Astrocyte (in vitro differentiated cells and primary cell): ENCODE results near the gene GMDS. TPM values are rescaled to one million over a fixed set of nuclear protein-coding genes. Genes with fewer than 3 reads are reported as not detected.

Experiments
- DNase-seq: peaks from one replicate; pipeline ENCODE4 v3.0.0-alpha.2; 2010; ENCODE audit warnings: low read depth
- FAIRE-seq: peaks from 2 replicates; lab custom pipeline; 2011; peaks lifted over from hg19 to GRCh38; lab: Jason Lieb, UNC
- H2AFZ ChIP-seq: 2 replicates; pipeline ENCODE4 v1.6.0; 2012; ENCODE audit warnings: low read depth, low read length, inconsistent platforms
- H3K27ac ChIP-seq: 2 replicates; pipeline ENCODE4 v1.5.1; 2011; ENCODE audit warnings: low read depth, low read length, inconsistent platforms
- H3K27me3 ChIP-seq: 2 replicates; pipeline ENCODE4 v1.6.0; 2011; ENCODE audit warnings: low read length, inconsistent platforms; ENCODE audit not compliant: insufficient read depth
- H3K36me3 ChIP-seq: 2 replicates; pipeline ENCODE4 v1.5.1; 2011; ENCODE audit warnings: low read length, inconsistent platforms; ENCODE audit not compliant: insufficient read depth
- H3K4me1 ChIP-seq: 2 replicates; pipeline ENCODE4 v1.5.1; 2011; ENCODE audit warnings: low read length, inconsistent platforms; ENCODE audit not compliant: insufficient read depth
- H3K4me2 ChIP-seq: 2 replicates; pipeline ENCODE4 v1.6.0; 2012; ENCODE audit warnings: low read length, inconsistent platforms
- H3K4me3 ChIP-seq: 2 replicates; pipeline ENCODE4 v1.5.1; 2011; ENCODE audit warnings: low read depth, mild to moderate bottlenecking, low read length, inconsistent platforms; ENCODE audit not compliant: insufficient read depth
- H3K79me2 ChIP-seq: 2 replicates; pipeline ENCODE4 v1.6.0; 2012; ENCODE audit warnings: mild to moderate bottlenecking, low read length, inconsistent platforms; ENCODE audit not compliant: insufficient read depth
- H3K9ac ChIP-seq: 2 replicates; pipeline ENCODE4 v1.6.0; 2012; ENCODE audit warnings: mild to moderate bottlenecking, low read length, inconsistent platforms
- H3K9me3 ChIP-seq: 2 replicates; pipeline ENCODE4 v1.5.1; 2012; ENCODE audit warnings: low read depth, mild to moderate bottlenecking, low read length, inconsistent platforms; ENCODE audit not compliant: insufficient read depth
- H4K20me1 ChIP-seq: 2 replicates; pipeline ENCODE4 v1.6.0; 2012; ENCODE audit warnings: low read length, inconsistent platforms; ENCODE audit not compliant: insufficient read depth
- H3K27ac Mint-ChIP-seq: one replicate; pipeline ENCODE4 v1.8.0; 2021; ENCODE audit warnings: mild to moderate bottlenecking, mixed read lengths; ENCODE audit not compliant: unreplicated experiment
- H3K27me3 Mint-ChIP-seq: one replicate; pipeline ENCODE4 v1.8.0; 2021; ENCODE audit warnings: low read depth, mixed read lengths; ENCODE audit not compliant: unreplicated experiment
- H3K36me3 Mint-ChIP-seq: one replicate; pipeline ENCODE4 v1.8.0; 2021; ENCODE audit warnings: low read depth, mixed read lengths; ENCODE audit not compliant: unreplicated experiment
- H3K4me1 Mint-ChIP-seq: one replicate; pipeline ENCODE4 v1.8.0; 2021; ENCODE audit warnings: low read depth, mixed read lengths; ENCODE audit not compliant: unreplicated experiment
- H3K4me3 Mint-ChIP-seq: one replicate; pipeline ENCODE4 v1.8.0; 2021; ENCODE audit warnings: mild to moderate bottlenecking, moderate library complexity, mixed read lengths; ENCODE audit not compliant: unreplicated experiment
- H3K9me3 Mint-ChIP-seq: one replicate; pipeline ENCODE4 v1.8.0; 2021; ENCODE audit warnings: mild to moderate bottlenecking, mixed read lengths; ENCODE audit not compliant: unreplicated experiment
- CTCF ChIP-seq: IDR thresholded peaks from 2 replicates; pipeline ENCODE4 v1.5.1; 2011; ENCODE audit warnings: low read depth, mild to moderate bottlenecking, inconsistent platforms, low read length, moderate library complexity; ENCODE audit not compliant: insufficient read depth
- EZH2 ChIP-seq: IDR thresholded peaks from 2 replicates; pipeline ENCODE4 v1.6.1; 2012; ENCODE audit warnings: mild to moderate bottlenecking, low read length, inconsistent platforms; ENCODE audit not compliant: insufficient read depth
- total RNA-seq: library from RNA; stranded (reverse); gene quantifications from 2 replicates; pipeline ENCODE4 v1.2.1, GENCODE V29; 2021

GMDS gene
- total RNA-seq, 1 donor from 2014 or later, result 9.4 TPM

- H3K79me2 ChIP-seq, result no peaks in the 10 kb centered on the region
- no peak overlapping the region for H2AFZ ChIP-seq
- Mint-ChIP-seq H3K36me3 (no peaks in the 10 kb centered on the region), H3K27ac (no peak overlapping the region), H3K9me3 (peaks cover 6% of the 10 kb centered on the region), H3K4me1 (peaks cover 14% of the 10 kb centered on the region), H3K27me3 (no peaks in the 10 kb centered on the region), H3K4me3 (no peak overlapping the region)
- TF ChIP-seq EZH2 (no peak), CTCF (no peak)
- peaks cover 12% of the 10 kb centered on the region for H3K4me1 ChIP-seq
- no peak overlapping the region for H3K4me2 ChIP-seq
- no peaks in the 10 kb centered on the region for H4K20me1 ChIP-seq
- no peak overlapping the region for H3K9ac ChIP-seq
- H3K4me3 ChIP-seq, result no peak overlapping the region
- no peaks in the 10 kb centered on the region for H3K9me3 ChIP-seq
- FAIRE-seq (no peak), DNase-seq (no peak)
- no peaks in the 10 kb centered on the region for H3K27me3 ChIP-seq
- H3K27ac ChIP-seq, result no peak overlapping the region
- no peaks in the 10 kb centered on the region for H3K36me3 ChIP-seq
These were observed 403.1 kb downstream of the GMDS start for GRCh38 chr6:1842334-1842733.

GRCh38 chr6:1841136-1841535, 404.3 kb downstream of the GMDS start:
- FAIRE-seq (no peak), DNase-seq (no peak)
- Mint-ChIP-seq H3K36me3 (no peaks in the 10 kb centered on the region), H3K9me3 (peaks cover 5% of the 10 kb centered on the region), H3K27me3 (no peaks in the 10 kb centered on the region), H3K4me1 (peaks cover 15% of the 10 kb centered on the region), H3K4me3 (no peak overlapping the region), H3K27ac (no peak overlapping the region)
- Histone ChIP-seq H3K27me3 (no peaks in the 10 kb centered on the region), H3K9ac (no peak overlapping the region), H2AFZ (no peak overlapping the region), H3K4me1 (peaks cover 12% of the 10 kb centered on the region), H3K27ac (no peak overlapping the region), H3K4me2 (no peak overlapping the region), H3K36me3 (no peaks in the 10 kb centered on the region), H4K20me1 (no peaks in the 10 kb centered on the region), H3K79me2 (no peaks in the 10 kb centered on the region), H3K9me3 (no peaks in the 10 kb centered on the region), H3K4me3 (no peak overlapping the region)
- TF ChIP-seq EZH2 (no peak), CTCF (no peak)

- no peak overlapping the region for H3K27ac Mint-ChIP-seq
- Histone ChIP-seq H3K79me2 (no peaks in the 10 kb centered on the region), H3K9me3 (no peaks in the 10 kb centered on the region), H3K4me3 (no peak overlapping the region), H3K4me2 (no peak overlapping the region), H3K9ac (no peak overlapping the region), H3K27me3 (no peaks in the 10 kb centered on the region), H3K36me3 (no peaks in the 10 kb centered on the region), H4K20me1 (no peaks in the 10 kb centered on the region), H3K27ac (no peak overlapping the region), H2AFZ (no peak overlapping the region), H3K4me1 (peaks cover 12% of the 10 kb centered on the region)
- no peaks in the 10 kb centered on the region for H3K27me3 Mint-ChIP-seq
- H3K36me3 Mint-ChIP-seq, result no peaks in the 10 kb centered on the region
- FAIRE-seq (no peak), DNase-seq (no peak)
- H3K4me3 Mint-ChIP-seq, result no peak overlapping the region
- TF ChIP-seq CTCF (no peak), EZH2 (no peak)
- peaks cover 15% of the 10 kb centered on the region for H3K4me1 Mint-ChIP-seq
- H3K9me3 Mint-ChIP-seq, result no peaks in the 10 kb centered on the region
These were observed 404.8 kb downstream of the GMDS start for GRCh38 chr6:1840491-1841121.
